ENCODE data around the gene PRKCE.

DNA sequence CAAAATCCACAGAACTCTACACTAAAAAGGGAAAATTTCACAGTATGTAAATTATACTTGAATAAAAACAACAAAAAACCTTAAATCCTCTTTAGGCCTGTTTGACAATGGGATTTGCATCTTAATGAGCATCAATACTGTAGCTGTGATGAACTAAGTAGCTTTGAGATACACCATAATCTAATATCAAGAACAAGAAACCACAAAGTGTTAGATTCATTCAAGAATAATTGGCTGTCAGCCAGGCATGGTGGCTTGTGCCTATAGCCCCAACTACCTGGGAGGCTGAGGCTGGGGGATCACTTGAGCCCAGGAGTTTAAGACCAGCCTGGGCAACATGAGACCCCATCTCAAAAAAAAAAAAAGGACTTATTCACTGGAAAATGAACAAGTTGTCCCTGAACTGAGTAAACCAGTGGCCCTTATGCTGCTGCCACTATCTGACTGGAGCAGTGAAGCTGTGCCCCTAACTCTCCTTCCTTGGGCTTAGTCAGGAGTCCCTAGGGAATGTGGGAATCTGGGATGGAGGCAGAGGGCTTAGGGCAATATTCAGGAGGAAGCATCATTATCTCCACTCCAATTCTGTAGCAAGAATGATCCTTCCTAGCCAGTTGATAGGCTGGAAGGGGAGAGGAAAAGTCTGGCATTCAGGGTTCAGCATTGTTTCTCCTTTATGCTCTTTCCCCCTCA is 88.5 kb downstream of the PRKCE start:
- no peak for TF ChIP-seq POLR2A (IDR thresholded peaks at IDR 0.05)
- TF ChIP-seq, protein P1, sequence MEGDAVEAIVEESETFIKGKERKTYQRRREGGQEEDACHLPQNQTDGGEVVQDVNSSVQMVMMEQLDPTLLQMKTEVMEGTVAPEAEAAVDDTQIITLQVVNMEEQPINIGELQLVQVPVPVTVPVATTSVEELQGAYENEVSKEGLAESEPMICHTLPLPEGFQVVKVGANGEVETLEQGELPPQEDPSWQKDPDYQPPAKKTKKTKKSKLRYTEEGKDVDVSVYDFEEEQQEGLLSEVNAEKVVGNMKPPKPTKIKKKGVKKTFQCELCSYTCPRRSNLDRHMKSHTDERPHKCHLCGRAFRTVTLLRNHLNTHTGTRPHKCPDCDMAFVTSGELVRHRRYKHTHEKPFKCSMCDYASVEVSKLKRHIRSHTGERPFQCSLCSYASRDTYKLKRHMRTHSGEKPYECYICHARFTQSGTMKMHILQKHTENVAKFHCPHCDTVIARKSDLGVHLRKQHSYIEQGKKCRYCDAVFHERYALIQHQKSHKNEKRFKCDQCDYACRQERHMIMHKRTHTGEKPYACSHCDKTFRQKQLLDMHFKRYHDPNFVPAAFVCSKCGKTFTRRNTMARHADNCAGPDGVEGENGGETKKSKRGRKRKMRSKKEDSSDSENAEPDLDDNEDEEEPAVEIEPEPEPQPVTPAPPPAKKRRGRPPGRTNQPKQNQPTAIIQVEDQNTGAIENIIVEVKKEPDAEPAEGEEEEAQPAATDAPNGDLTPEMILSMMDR (IDR thresholded peaks at IDR 0.05), result no peak
